Uterus (tissue), 4 donors: ENCODE data around the gene ERI3. TPM values are rescaled to one million over a fixed set of nuclear protein-coding genes. Genes with fewer than 3 reads are reported as not detected.
A peak's percentile ranks its signal among the peaks of the same experiment; 100 is the strongest.

Experiments used
- DNase-seq, 2 donors: peaks; one replicate each; pipeline ENCODE4 v3.0.0-alpha.2; 2019 to 2020
- H3K27ac ChIP-seq, 2 donors: fragments of 200-600 bp; sonication (generic); 1 replicate in 1 of 2; 2 replicates in 1 of 2; pipeline ENCODE4 v1.5.1; 2016 to 2018
- H3K27me3 ChIP-seq, 2 donors: fragments of 200-600 bp; sonication (generic); one replicate each; pipeline ENCODE4 v1.5.1; 2018 to 2019; ENCODE audit warnings: control low read depth in 1 of 2
- H3K36me3 ChIP-seq, 2 donors: fragments of 200-600 bp; sonication (generic); one replicate each; pipeline ENCODE4 v1.5.1; 2019; ENCODE audit warnings: control low read depth in 1 of 2
- H3K4me1 ChIP-seq, 2 donors: fragments of 200-600 bp; sonication (generic); one replicate each; pipeline ENCODE4 v1.5.1; 2018 to 2019; ENCODE audit warnings: control low read depth in 1 of 2
- H3K4me3 ChIP-seq, 2 donors: fragments of 200-600 bp; sonication (generic); 1 replicate in 1 of 2; 2 replicates in 1 of 2; pipeline ENCODE4 v1.5.1; 2018 to 2019; ENCODE audit warnings: mild to moderate bottlenecking in 1 of 2
- H3K9me3 ChIP-seq, 2 donors: fragments of 200-600 bp; sonication (generic); one replicate each; pipeline ENCODE4 v1.5.1; 2019; ENCODE audit warnings: control low read depth in 1 of 2
- POLR2A ChIP-seq, 2 donors: fragments of 450-650 bp; IDR thresholded peaks; one replicate each; pipeline ENCODE4 v1.6.1; 2016; ENCODE audit warnings: antibody characterized with exemption in 2 of 2, mild to moderate bottlenecking in 1 of 2, moderate library complexity in 1 of 2
- intact Hi-C: fragments of 100-400 bp; cut with DNase I; formaldehyde crosslinking; loops from one replicate; pipeline ENCODE4 v1.15.1; 2023; ENCODE audit warnings: low total_unique reads
- total RNA-seq, 4 donors: library from RNA; depleted of rRNA in 3 of 4; stranded (reverse); fragments of >200 nt in 3 of 4; gene quantifications; one replicate each; pipeline versions ENCODE4 v1.1.0 to v1.2.4, GENCODE V29; 2014 to 2023
- TF ChIP-seq, protein P1 (sequence below), 4 experiments: fragments of 200-600 bp in 2 of 4; fragments of 450-650 bp in 2 of 4; sonication (generic) in 2 of 4; IDR thresholded peaks; one replicate each; pipeline ENCODE4 v1.5.1; 2016 to 2019; ENCODE audit warnings: antibody characterized with exemption in 4 of 4, mild to moderate bottlenecking in 2 of 4, moderate library complexity in 1 of 4
- donor health status: DM: yes; HTN: yes; CAD: no.

The ERI3 gene
- total RNA-seq, 4 donors from 2014 or later = 9.5 to 58.2 (median 45.6) TPM

DNA sequence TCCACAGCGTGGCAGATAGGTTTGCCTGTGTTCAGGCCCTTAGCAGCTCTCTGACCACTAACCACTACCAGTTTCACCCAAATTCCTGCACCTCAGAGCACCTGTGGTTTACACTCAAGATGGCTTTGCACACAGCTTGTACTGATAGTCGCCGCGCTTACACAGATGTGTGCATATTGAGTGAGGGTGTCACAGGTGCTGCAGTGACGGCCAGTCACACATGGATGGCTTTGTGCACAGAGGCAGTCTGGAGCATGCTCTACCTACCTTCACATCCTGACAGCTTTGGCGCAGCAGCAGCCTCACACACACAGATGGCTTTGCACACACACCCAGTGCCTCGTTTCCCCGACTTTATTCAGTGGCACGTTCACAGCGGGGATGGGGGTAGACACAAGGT is 134.3 kb downstream of the ERI3 start:
- DNase-seq = no peak
- H3K36me3 ChIP-seq = no peaks in the 10 kb centered on the region
- H3K27ac ChIP-seq = no peak overlapping the region
- H3K9me3 ChIP-seq = no peaks in the 10 kb centered on the region
- no peak overlapping the region for H3K4me3 ChIP-seq
- no peaks in the 10 kb centered on the region for H3K27me3 ChIP-seq
- TF ChIP-seq POLR2A (IDR thresholded peaks at IDR 0.05) = no peak
- TF ChIP-seq, protein P1, sequence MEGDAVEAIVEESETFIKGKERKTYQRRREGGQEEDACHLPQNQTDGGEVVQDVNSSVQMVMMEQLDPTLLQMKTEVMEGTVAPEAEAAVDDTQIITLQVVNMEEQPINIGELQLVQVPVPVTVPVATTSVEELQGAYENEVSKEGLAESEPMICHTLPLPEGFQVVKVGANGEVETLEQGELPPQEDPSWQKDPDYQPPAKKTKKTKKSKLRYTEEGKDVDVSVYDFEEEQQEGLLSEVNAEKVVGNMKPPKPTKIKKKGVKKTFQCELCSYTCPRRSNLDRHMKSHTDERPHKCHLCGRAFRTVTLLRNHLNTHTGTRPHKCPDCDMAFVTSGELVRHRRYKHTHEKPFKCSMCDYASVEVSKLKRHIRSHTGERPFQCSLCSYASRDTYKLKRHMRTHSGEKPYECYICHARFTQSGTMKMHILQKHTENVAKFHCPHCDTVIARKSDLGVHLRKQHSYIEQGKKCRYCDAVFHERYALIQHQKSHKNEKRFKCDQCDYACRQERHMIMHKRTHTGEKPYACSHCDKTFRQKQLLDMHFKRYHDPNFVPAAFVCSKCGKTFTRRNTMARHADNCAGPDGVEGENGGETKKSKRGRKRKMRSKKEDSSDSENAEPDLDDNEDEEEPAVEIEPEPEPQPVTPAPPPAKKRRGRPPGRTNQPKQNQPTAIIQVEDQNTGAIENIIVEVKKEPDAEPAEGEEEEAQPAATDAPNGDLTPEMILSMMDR (IDR thresholded peaks at IDR 0.05) = no peak
- no peaks in the 10 kb centered on the region for H3K4me1 ChIP-seq
- intact Hi-C loops = no loop called here

DNA sequence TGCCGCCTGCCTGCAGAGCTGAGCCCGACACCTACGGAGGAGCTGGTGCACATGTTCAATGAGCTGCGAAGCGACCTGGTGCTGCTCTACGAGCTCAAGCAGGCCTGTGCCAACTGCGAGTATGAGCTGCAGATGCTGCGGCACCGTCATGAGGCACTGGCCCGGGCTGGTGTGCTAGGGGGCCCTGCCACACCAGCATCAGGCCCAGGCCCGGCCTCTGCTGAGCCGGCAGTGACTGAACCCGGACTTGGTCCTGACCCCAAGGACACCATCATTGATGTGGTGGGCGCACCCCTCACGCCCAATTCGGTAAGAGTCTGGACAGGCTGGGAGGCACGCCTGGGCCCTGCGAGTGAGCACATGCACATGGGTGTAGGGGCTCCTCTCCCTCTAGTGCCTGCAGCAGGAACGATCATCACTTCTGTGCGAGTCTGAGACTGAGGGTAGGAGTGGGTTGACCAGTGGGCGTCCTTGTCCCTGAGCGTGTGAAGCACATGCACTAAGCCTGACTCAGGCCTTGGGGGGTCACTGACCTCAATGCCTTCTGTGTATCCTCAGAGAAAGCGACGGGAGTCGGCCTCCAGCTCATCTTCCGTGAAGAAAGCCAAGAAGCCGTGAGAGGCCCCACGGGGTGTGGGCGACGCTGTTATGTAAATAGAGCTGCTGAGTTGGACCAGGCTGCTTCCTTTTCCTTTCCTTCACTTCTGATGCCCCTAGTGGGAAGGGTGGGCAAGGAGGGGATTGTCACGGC is 134.9 kb downstream of the ERI3 start:
- Histone ChIP-seq H3K27me3 (no peaks in the 10 kb centered on the region), H3K9me3 (no peaks in the 10 kb centered on the region), H3K4me1 (no peaks in the 10 kb centered on the region), H3K27ac (no peak overlapping the region), H3K4me3 (no peak overlapping the region), H3K36me3 (no peaks in the 10 kb centered on the region)
- TF ChIP-seq POLR2A (IDR thresholded peaks at IDR 0.05) = no peak
- TF ChIP-seq, protein P1 (IDR thresholded peaks at IDR 0.05) = no peak
- intact Hi-C loops = no loop called here
- no peak for DNase-seq

DNA sequence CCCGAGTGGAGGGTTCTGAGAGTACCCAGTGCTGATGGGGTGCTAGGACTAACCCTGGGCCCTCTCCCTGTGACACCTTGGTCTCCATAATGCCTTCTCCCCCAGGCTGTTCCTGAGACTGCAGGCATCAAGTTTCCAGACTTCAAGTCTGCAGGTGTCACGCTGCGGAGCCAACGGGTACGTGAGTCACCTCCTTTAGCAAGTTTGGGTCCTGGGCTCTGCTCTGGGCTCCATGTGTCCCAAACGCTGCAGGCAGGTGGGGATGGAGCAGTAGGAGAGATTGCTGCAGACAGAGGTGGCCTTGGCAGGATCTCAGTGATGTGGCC is 135.8 kb downstream of the ERI3 start:
- H3K4me1 ChIP-seq = no peaks in the 10 kb centered on the region
- intact Hi-C loops = no loop called here
- no peak overlapping the region for H3K27ac ChIP-seq
- H3K9me3 ChIP-seq = no peaks in the 10 kb centered on the region
- no peak overlapping the region for H3K4me3 ChIP-seq
- no peaks in the 10 kb centered on the region for H3K36me3 ChIP-seq
- no peak for TF ChIP-seq POLR2A (IDR thresholded peaks at IDR 0.05)
- TF ChIP-seq, protein P1 (IDR thresholded peaks at IDR 0.05) = no peak
- DNase-seq = no peak
- no peaks in the 10 kb centered on the region for H3K27me3 ChIP-seq

DNA sequence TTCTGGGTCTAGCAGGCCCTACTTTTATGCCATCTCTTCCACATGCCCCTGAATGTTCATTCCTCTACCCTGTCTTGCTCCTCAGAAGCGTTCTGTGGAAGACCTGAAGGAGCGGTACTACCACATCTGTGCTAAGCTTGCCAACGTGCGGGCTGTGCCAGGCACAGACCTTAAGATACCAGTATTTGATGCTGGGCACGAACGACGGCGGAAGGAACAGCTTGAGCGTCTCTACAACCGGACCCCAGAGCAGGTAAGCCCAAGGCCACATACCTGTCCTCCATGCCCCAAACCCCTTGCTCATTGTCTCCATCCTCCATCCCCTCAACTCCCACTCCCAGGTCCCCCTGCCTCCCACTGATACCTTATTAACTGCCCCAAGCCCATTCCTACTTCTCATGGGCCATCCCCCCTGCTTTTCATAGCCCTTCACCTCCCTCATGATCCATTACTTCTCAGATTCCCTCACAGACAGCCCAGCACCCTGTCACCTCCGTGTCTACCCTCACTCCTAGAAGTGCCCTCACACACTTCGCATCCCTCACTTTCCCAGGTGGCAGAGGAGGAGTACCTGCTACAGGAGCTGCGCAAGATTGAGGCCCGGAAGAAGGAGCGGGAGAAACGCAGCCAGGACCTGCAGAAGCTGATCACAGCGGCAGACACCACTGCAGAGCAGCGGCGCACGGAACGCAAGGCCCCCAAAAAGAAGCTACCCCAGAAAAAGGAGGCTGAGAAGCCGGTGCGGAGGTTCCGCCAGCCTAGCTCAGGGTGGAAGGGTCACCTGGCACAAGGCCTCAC is 136.4 kb downstream of the ERI3 start:
- Histone ChIP-seq H3K27me3 (no peaks in the 10 kb centered on the region), H3K27ac (no peak overlapping the region), H3K36me3 (no peaks in the 10 kb centered on the region), H3K4me3 (no peak overlapping the region), H3K9me3 (no peaks in the 10 kb centered on the region), H3K4me1 (no peaks in the 10 kb centered on the region)
- no peak for DNase-seq
- no peak for TF ChIP-seq POLR2A (IDR thresholded peaks at IDR 0.05)
- TF ChIP-seq, protein P1 (IDR thresholded peaks at IDR 0.05) = no peak
- intact Hi-C loops = no loop called here

DNA sequence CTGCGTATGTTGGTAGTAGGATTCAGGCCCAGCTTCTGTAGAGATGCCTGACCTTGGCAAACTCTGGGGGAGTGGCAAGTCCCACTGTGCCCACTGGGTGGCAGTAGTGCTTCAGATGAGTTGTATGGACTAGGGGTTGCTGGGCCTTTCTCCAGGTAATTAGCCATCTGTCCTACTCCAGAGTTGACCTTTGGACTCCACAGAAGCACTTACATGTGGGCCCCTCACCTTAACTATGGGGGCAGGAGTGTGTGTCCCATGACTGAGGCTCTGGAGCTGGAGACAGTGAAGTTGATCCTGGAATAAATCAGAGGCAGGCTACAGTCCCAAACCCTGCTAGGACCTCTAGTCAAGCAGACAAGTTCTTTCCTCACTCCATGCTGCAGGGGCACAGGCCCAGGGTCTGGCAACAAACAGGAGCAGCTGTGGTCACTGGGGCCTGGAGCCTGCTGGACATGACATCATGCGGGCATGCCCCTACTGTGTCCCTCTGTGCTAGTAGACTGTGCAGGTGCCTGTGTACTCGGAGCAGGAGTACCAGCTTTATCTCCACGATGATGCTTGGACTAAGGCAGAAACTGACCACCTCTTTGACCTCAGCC is 137.1 kb downstream of the ERI3 start:
- peak; percentile 79 to 80 for DNase-seq
- TF ChIP-seq, protein P1 (IDR thresholded peaks at IDR 0.05) = peak; percentile 81 to 85 (median 84)
- TF ChIP-seq POLR2A (IDR thresholded peaks at IDR 0.05) = no peak
- Histone ChIP-seq H3K9me3 (no peaks in the 10 kb centered on the region), H3K4me1 (no peaks in the 10 kb centered on the region), H3K27ac (no peak overlapping the region), H3K27me3 (no peaks in the 10 kb centered on the region), H3K36me3 (no peaks in the 10 kb centered on the region), H3K4me3 (no peak overlapping the region)
- intact Hi-C loops = no loop called here
